Stimulated activated CD8-positive, alpha-beta memory T cell treated with anti-CD3 and anti-CD28 coated beads, Interleukin-12 subunit alpha, Interleukin-12 subunit beta, amount 100 ng/mL, for 24 hours (primary cell): ENCODE data around the gene PAQR3.
"Not testable (repeated sequence)": the region's sequence is repeated elsewhere in the genome, so short reads cannot be mapped to it uniquely, and the experiment has no call there.

Source experiments
- DNase-seq: peaks from one replicate; pipeline ENCODE4 v3.0.0-alpha.2; 2020; ENCODE audit errors: extremely low read depth

PAQR3 gene

DNA sequence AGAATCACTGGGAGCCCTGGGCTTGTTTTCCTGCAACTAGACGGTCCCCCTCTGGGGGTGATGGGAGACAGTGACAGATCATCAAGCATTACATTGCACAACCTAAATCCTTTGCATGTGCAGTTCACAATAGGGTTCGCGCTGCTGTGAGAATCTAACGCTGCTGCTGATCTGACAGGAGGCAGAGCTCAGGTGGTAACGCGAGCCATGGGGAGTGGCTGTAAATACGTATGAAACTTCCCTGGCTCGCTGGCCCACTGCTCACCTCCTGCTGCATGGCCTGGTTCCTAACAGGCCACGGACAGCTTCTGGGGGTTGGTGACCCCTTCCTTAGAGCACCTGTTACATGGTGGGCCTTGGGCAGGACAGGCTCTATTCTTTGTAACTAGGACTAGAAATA lies 10.4 kb downstream of the PAQR3 start:
- no peak for DNase-seq

DNA sequence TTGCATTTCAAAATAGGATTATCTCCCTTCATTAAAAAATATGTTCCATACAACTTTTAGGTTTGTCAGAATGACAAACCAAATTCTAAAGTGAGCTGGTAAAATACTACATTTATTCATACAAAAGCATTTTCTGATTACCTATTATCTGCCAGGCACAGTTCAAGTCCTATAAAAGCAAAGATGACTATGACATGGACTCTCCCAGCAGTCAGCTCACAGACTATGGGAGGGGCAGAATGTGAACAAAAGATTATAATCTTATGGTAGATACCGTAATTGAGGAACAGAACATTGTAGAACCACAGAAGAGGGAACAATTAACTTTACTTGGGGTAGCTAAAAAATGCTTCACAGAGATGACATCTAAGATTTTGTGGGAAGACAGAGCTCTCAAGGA lies 12.4 kb downstream of the PAQR3 start:
- no peak for DNase-seq

DNA sequence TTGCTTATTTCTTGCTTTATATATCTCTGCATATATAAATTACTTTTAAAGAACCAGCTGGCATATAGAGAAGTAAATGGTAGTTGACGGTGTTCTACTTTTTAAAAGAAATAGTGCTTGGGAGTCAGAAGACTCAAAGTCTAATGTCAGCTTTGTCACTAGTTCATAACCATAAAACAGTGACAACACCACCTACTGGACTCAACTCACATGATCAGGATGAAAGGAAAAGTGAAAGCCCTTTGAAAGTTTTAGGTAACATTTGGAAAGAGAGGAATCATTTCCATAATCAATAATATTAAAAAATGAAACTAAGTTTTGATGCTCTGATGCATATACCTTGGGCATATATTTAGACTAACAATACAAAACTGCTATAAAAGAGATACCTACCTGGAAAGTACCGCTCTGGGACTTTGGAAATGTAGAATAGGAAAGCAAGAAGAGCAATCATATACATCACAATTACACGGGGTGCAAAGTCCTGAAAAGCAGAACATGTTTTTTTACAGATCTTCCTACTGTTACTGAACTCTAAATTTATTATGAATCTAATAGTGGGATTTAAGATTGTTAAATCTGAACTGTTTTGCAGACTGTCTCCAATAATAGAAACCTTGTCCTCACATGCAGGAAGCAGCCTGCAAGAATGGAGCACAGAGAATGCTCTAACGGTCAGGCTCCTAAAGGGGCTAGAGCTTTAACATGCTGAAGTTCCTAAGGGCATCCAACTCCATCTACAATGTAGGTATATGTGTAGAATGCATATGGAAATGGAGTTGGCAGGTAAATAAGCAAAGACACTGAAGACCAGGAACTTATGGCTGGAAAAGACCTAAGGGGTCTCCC lies 15.6 kb downstream of the PAQR3 start:
- no peak for DNase-seq

DNA sequence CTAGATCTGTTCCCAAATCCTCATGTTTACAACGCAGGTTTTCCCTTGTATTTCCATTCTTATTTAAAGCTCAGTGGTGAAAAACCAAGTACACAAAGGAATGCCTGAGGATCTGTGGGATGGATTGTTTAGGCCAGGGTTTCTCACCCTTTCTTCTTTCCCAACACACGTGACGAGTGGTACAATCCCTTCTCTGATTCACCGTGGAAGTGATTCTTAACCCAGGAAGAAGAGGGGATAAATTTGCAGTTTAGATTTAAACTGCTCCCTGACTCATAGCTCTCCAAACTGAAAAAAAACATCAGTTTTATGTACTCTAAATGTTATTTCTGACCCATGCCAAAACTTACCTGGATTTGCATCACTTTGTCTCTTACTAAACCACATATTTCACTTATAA lies 17.0 kb downstream of the PAQR3 start:
- no peak for DNase-seq

DNA sequence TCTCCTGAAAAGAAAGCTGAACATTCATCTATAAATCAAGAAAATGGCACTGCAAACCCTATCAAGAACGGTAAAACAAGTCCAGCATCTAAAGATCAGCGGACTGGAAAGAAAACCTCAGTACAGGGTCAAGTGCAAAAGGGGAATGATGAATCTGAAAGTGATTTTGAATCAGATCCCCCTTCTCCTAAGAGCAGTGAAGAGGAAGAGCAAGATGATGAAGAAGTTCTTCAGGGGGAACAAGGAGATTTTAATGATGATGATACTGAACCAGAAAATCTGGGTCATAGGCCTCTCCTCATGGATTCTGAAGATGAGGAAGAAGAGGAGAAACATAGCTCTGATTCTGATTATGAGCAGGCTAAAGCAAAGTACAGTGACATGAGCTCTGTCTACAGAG lies 28.6 kb downstream of the PAQR3 start:
- no peak for DNase-seq

DNA sequence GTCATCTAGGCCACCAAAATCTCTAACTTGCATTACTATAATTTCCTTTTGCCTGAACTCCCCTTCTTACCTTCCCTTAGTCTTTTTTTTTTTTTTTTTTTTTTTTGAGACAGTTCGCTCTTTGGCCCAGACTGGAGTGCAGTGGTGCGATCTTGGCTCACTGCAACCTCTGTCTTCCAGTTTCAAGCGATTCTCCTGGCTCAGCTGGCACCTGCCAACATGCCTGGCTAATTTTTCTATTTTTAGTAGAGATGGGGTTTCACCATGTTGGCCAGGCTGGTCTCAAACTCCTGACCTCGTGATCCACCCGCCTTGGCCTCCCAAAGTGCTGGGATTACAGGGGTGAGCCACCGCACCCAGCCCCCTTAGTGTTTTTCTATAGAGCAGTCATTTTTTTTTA lies 30.3 kb downstream of the PAQR3 start:
- DNase-seq, result not testable (repeated sequence)

DNA sequence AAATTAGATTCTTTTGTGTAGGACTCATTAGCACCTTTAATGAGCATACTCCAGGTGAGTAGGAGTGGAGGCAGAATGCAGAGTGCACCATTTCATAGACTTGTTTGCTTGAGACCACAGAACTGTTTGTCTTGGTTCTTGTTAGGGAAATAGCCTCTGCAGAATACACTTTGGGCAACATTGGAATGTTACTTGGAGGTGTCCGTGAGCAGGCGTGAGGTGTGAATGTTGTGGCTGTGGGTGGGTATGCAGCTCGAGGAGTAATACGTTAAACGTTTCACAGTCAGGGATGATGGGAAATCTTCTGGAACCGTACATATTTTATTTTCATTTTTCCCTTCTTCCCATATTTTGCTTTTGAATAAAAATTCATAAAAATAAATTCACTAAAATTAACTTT lies 31.6 kb downstream of the PAQR3 start:
- no peak for DNase-seq

DNA sequence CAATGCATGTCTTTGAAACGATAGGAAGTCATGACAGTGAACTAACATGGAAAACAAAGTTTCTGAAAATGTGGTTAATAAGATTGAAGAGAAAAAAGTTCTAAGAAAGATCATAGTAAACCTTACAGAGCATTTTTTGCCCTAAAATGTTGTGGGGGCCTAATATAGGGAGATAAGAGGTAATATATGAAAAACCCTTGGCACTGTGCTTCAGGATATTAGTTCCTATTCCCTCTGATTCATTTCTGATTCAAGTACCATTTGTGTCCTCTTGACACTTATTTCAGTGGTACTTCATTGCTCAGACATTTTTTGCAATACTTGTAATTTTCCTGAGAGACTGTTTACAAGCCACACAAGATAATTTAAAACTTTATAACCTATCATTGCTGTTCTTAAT lies 35.1 kb downstream of the PAQR3 start:
- DNase-seq, result no peak

DNA sequence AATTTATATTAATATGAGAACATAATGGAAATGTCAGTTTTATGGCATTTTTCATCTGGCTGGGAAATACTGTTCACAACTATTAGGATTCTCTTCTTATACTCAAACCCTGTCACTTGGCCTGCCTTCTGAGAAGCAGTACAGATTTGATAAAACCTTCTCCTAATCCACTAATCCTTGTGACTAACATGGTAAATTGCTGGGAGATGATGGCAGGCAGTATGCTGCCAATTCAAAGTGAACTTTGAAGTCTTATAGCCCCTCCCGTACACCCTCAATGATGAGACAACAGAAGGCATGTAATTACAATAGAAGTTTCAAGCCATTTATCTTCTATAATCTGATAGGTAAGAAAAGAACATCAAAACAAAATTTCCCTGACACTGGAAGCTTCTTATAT lies 36.9 kb downstream of the PAQR3 start:
- no peak for DNase-seq

DNA sequence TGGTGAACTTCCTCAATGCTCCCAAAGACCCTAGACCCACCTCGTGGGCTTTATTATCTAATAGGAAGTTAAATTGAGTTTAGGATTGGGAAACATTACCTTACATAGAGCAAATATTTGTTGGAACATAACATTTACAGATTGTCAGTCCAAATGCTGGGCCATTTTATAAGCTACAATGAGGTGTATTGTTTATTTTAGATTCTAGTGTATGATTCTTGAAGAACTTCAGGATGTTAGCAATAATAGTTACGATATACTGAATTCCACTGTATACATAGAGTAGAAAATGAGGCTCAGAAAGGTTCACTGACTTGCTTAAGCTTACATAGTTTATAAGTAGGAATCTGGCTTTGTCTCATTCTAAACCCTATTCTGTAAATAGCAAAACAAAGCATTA lies 37.4 kb downstream of the PAQR3 start:
- DNase-seq, result no peak

DNA sequence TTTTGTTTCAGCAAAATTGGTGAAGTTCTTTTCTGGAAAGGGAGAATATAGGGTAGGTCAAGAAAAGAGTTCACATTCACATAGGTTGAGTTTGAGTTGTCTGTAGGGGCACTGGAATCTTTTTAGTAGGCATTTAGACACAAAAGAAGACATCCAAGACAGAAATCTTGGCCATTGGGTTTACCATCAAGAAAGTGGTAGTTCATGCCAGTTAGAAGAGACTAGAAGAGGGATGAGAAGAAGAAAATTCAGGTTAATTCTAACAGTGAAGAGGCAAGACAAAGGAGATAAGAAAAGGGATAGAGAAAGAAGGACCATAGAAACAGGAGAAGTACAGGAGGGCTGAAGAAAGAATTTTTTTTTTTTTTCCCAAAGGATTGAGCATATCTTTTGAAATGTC lies 39.9 kb downstream of the PAQR3 start:
- no peak for DNase-seq

DNA sequence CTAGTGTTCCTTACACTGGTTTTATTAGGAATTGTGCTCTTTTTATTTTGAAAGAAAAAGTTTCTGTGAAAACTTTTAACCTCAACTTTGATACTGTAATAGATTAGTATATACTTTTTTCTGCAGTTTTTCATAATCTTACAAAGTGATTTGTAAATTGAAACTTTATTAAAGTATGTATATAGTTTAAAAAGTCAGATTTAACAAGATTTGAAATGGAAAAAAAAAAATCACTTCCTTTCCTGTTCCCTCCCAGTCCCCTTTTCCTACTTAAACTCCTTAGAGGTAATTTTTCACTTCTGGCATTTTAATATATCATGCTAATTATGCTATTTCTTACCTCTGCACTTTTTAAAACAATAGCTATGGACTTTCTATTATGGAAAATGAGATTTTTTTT lies 49.3 kb downstream of the PAQR3 start:
- DNase-seq, result no peak

DNA sequence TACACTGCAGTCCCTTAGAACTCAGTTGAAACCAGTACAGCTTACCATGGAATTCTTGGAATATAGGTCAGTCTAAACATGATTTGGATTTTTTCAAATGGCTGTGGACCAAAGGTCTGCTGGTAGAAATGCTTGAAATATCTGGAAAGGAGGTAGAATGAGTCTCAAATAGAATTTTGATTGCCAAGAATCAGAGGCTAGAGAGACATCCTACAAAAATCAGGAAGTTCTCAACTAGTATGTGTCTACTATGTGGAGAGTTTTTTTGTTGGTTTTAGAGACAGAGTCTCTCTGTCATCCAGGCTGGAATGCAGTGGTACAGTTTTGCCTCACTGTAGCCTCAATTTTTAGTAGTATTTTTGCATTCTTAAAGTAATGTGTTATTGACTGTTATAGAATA lies 53.6 kb downstream of the PAQR3 start:
- DNase-seq, result no peak

DNA sequence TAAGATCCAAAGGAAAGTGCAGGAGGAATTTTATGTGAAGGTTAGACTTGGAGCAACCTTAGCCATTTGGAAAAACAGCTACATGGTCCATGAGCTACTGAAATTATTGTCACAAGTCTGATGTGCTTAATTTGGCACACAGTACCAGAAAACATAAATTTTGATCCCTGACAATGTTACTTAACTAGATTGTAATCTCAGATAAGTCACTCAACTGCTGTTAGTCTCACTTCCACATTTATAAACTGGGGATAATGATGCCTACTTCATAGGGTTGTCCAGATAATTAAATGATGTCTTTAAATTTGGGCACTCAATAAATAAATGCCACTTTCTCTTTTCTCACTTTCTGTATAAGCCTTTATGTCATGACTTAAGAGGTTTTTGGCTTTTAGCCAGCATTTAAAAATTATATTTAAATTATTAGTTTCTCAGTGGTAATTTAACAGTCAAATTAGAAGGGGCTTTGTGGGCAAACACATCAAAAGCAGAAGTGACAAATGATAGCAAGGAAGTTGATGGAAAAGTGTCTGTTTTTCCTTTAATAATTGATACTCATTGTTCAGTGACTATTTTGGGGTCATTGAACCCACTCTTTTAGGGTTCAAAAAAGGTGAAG lies 58.3 kb downstream of the PAQR3 start:
- DNase-seq, result no peak

DNA sequence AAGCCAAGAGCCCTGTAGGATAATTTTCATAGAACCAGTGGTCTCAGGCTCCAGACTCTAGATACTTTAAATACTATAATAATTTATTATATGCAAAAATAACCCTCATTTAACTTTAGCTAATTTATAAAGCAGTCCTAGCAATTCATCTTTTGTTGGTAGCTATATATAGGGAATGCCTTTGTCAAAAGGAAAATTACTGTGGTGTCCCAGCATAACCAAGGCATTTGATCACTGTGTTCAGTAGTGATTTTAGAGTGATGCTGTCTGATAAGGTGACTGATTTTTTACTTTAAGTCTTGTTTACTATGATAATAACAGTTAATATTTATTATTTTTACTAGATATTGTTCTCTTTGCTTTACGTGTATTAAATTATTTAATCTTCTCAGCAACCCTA lies 61.2 kb downstream of the PAQR3 start:
- no peak for DNase-seq

DNA sequence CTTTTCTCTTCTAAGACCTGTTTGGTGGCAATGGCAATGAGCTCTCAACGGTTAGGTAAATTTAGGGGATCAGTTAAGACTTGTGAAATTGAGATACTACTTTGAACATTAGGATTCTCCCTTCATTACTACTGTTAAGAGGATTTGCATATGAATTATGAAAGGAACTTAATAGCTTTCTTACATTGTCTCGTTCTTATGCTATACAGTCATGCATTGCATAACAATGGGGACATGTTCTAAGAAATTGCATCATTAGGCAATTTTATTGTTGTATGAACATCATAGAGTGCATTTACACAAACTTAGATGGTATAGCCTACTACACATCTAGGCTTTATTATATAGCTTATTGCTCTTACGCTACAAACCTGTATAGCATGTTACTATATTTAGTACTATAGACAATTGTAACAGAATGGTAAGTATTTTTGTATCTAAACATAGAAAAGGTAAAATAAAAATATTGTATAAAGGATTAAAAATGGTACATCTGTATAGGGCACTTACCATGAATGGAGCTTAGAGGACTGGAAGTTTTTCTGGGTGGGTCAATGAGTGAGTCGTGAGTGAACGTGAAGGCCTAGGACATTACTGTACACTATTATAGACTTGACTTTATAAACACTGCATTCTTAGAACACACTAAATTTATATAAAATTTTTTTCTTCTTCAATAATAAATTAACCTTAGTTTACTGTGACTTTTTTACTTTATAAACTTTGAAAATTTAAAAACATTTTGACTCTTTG lies 62.5 kb downstream of the PAQR3 start:
- no peak for DNase-seq

DNA sequence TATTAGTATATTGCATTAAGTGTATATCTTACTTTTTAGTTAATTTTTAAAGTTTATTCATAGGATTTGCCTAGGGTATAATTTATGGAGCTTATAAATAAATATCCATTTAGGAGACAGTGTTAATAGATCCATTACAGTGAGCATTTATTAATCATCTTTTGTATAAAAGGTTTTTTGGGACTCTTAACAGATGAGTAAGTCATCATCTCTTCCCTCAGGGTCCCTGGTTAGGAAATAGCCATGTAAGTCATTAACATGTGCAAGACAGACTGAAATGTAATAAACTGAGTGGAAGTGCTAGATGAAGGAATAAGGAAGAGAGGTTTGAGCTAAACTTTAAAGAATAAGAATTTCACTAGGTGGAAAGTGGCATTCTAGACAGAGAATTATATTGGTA lies 69.2 kb downstream of the PAQR3 start:
- no peak for DNase-seq

DNA sequence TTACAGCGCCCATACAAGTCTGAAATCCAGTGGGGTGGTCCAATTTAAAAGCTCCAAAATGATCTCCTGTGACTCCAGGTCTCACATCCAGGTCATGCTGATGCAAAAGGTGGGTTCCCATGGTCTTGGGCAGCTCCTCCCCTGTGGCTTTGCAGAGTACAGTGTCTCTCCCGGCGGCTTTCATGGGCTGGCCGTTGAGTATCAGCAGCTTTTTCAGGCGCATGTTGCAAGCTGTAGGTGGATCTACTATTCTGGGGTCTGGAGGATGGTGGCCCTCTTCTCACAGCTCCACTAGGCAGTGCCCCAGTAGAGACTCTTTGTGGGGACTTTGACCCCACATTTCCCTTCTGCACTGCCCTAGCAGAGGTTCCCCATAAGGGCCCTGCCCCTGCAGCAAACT lies 70.5 kb downstream of the PAQR3 start:
- DNase-seq, result not testable (repeated sequence)

DNA sequence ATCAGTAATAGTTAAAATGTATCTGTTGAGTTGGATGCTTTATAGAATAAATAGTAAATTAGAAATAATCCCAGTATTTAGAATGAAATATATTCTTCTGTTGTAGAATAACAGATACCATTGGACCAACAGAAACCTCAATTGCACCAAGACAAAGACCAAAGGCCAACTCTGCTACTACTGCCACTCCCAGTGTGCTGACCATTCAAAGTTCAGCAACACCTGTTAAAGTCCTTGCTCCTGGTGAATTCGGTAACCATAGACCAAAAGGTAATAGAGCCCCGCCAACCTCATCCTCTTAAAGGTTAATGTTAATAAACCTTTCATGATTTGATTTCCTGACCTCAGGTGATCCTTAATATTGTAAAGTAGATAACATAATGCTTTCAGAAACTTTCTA lies 73.8 kb downstream of the PAQR3 start:
- DNase-seq, result no peak

DNA sequence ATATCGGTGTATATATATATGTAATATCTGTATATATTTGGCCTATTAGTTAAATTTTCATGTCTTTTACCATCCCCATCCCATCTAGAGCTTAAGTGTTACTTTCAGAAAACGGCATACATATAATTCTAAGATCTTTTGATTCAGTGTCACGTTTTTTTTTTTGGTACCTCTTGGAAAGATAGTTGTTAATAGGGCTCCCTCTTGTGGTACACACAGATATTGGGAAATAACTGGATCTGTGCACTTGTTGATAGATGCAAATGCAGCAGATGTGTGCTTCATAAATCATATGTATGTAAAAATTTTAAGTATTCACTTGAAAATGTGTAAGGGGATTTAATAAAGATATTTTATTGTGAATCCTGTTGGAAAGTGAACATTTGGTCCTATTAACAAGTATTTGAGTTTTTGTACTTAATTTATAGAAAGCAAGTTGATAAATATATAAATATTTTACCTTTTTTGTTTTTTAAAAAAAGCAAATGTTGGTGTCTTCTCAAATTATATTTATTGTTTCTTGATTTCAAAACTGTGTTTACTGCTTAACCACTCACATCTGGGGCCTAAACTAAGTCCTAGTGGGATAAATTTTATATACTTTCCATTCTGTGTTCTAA lies 74.7 kb downstream of the PAQR3 start:
- no peak for DNase-seq

DNA sequence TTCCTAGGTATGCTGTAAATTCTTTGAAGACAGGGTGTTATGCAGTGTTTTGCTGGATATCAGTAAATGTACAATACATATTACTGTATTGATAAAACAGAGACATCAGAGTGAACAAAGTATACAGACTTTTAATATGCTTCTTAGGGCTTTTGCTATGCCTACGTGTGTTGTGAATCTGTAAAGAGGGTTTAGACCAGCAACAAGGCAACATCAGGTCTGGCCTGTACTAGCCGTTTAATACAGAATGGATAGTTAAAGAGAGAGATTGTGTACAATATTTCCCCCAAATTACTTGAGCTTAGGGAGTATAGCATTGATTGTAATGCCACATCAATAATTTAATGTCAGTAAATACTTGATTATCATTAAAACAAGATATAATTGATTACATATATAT lies 75.2 kb downstream of the PAQR3 start:
- no peak for DNase-seq

DNA sequence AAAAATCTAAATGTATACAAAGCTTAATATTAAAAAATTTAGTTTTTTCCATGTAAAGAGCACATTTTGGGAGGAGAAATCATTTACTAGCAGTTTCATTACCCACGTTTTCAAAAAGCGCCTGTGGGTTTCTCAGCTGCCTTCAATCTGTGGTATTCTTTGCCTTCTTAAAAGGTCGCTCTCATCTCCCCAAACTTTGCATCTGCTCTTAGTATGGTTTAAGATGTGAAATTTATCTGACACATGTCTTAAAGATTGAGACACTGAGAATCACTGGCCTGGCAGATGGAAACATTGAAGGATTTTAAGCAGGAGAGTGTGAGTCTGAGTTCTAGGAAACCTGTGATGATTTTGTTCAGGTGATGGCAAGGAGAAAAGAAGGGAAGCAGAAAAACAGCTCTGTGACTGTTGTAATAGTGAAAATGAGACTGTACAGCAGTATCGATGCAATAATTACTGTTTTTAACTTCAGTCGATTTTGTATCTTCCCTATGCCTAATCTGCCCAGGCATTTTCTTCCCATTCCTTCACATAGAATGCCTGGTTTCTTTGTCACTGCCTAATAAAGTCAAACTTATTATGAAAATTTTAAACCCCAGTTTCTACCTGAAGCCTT lies 75.9 kb downstream of the PAQR3 start:
- DNase-seq, result no peak
